K562 (cell line): ENCODE measurements around the gene GNAZ. TPM values are rescaled to one million over a fixed set of nuclear protein-coding genes. Genes with fewer than 3 reads are reported as not detected.

Experiments used
- ATF2 ChIP-seq: sonication (generic); formaldehyde crosslinking; IDR thresholded peaks from 2 replicates; pipeline ENCODE4 v1.8.1; 2022; ENCODE audit warnings: missing genetic modification reagents
- ATF6 ChIP-seq: sonication (generic); formaldehyde crosslinking; IDR thresholded peaks from 2 replicates; pipeline ENCODE4 v1.4.0; 2020; ENCODE audit warnings: mild to moderate bottlenecking, missing genetic modification reagents
- CSDE1 ChIP-seq, 2 experiments: fragments of 450-650 bp; IDR thresholded peaks; 2 replicates each; pipeline ENCODE4 v1.6.1; 2016; ENCODE audit warnings: mild to moderate bottlenecking in 1 of 2
- DEAF1 ChIP-seq: fragments of 450-650 bp; formaldehyde crosslinking; IDR thresholded peaks from 2 replicates; pipeline ENCODE4 v1.4.0; 2020; ENCODE audit warnings: mild to moderate bottlenecking, moderate library complexity
- E2F6 ChIP-seq, 2 experiments: IDR thresholded peaks; 2 replicates each; pipeline ENCODE4 v1.6.1; 2011; ENCODE audit warnings: borderline replicate concordance in 1 of 2, control low read depth in 1 of 2, low read depth in 1 of 2, low read length in 1 of 2, mild to moderate bottlenecking in 1 of 2, mixed read lengths in 1 of 2, moderate library complexity in 1 of 2; ENCODE audit not compliant: insufficient read depth in 1 of 2, insufficient read length in 1 of 2, poor library complexity in 1 of 2, severe bottlenecking in 1 of 2; ENCODE audit errors: extremely low read depth in 1 of 2
- E2F8 ChIP-seq: fragments of 450-650 bp; IDR thresholded peaks from 2 replicates; pipeline ENCODE4 v1.7.1; 2018; ENCODE audit warnings: mild to moderate bottlenecking, low read depth; ENCODE audit not compliant: partially characterized antibody
- RFX5 ChIP-seq: IDR thresholded peaks from 2 replicates; pipeline ENCODE4 v1.6.1; 2011; ENCODE audit warnings: low read depth, mild to moderate bottlenecking, improper control_type of control experiment, low read length
- RUNX1 ChIP-seq: sonication (generic); IDR thresholded peaks from 2 replicates; pipeline ENCODE4 v1.6.1; 2016; ENCODE audit warnings: antibody characterized with exemption, low read depth
- SAFB ChIP-seq: fragments of 200-400 bp; formaldehyde crosslinking; IDR thresholded peaks from 2 replicates; pipeline ENCODE4 v1.6.1; 2017; ENCODE audit warnings: low read depth, low read length, borderline replicate concordance
- SMARCA5 ChIP-seq: fragments of 450-650 bp; IDR thresholded peaks from 2 replicates; pipeline ENCODE4 v1.6.1; 2016
- TBL1XR1 ChIP-seq, 2 experiments: IDR thresholded peaks; 2 replicates each; pipeline ENCODE4 v1.6.1; 2012; ENCODE audit warnings: improper control_type of control experiment in 2 of 2, low read length in 2 of 2, mild to moderate bottlenecking in 1 of 2
- THAP7 ChIP-seq: fragments of 250-450 bp; sonication (Bioruptor Pico); IDR thresholded peaks from 2 replicates; pipeline ENCODE4 v1.5.0; 2021
- TRIM28 ChIP-seq: fragments of 450-650 bp; IDR thresholded peaks from 2 replicates; pipeline ENCODE4 v1.6.1; 2017
- ZNF444 ChIP-seq: fragments of 250-450 bp; sonication (Bioruptor Pico); IDR thresholded peaks from 2 replicates; pipeline ENCODE4 v1.4.0; 2020; ENCODE audit warnings: mild to moderate bottlenecking, moderate library complexity
- ZNF696 ChIP-seq: fragments of 250-450 bp; sonication (Bioruptor Pico); conservative IDR thresholded peaks from 2 replicates; pipeline ENCODE4 v1.4.0; 2020; ENCODE audit warnings: mild to moderate bottlenecking, moderate library complexity
- polyA plus RNA-seq, 8 experiments: library from polyadenylated mRNA; depleted of rRNA in 4 of 8; stranded (reverse) in 5 of 8; unstranded in 3 of 8; fragments of >200 nt; fragmentation: Nextera tagmentation in 2 of 8; fragmentation: Illumina TruSeq in 1 of 8; extraction: Ambion mirVana in 2 of 8; extraction: Trizol in 1 of 8; gene quantifications; 2 replicates each; pipeline versions ENCODE4 v1.2.1 to v1.2.3, GENCODE V29; 2011 to 2014; ENCODE audit warnings: inconsistent platforms in 1 of 8, missing spikeins in 1 of 8
- total RNA-seq, 7 experiments: library from RNA; depleted of rRNA in 6 of 7; stranded (reverse); fragments of >200 nt in 6 of 7; fragmentation: Illumina TruSeq in 2 of 7; extraction: Trizol in 2 of 7; gene quantifications; 2 replicates each; pipeline versions ENCODE4 v1.2.1 to v1.2.3, GENCODE V29; 2011 to 2021; ENCODE audit warnings: low replicate concordance in 1 of 7

GNAZ gene
- total and polyA plus RNA-seq, 9 of the 15 experiments (the other 6 are each of a cell fraction or from before 2014, with no cell fraction given) = 0.04 to 0.22 (median 0.13) TPM; not detected in 3

- no peak for TF ChIP-seq E2F8
- TF ChIP-seq SMARCA5 = no peak
- no peak for TF ChIP-seq TRIM28
- no peak for TF ChIP-seq E2F6 (IDR thresholded peaks at IDR 0.05; ENCODE audit: borderline replicate concordance in 1 of 2, extremely low read depth in 1 of 2, insufficient read depth in 1 of 2, insufficient read length in 1 of 2, low read depth in 1 of 2, low read length in 1 of 2, poor library complexity in 1 of 2, severe bottlenecking in 1 of 2)
- no peak for TF ChIP-seq SAFB
- TF ChIP-seq TBL1XR1 (IDR thresholded peaks at IDR 0.05; ENCODE audit: low read length in 2 of 2) = peak in 1 of 2 experiments; percentile 51; a peak in 1 of 4 replicates
- no peak for TF ChIP-seq ATF6 (CRISPR knock-in tag)
- no peak for TF ChIP-seq CSDE1 (IDR thresholded peaks at IDR 0.05)
- no peak for TF ChIP-seq ZNF696 (CRISPR knock-in tag)
- TF ChIP-seq ATF2 = no peak
- no peak for TF ChIP-seq THAP7 (CRISPR knock-in tag)
- no peak for TF ChIP-seq DEAF1 (CRISPR knock-in tag)
- no peak for TF ChIP-seq ZNF444 (CRISPR knock-in tag)
- 0 out of 2 replicates have a peak, but pooled peaks have one; percentile 8 for TF ChIP-seq RUNX1
- no peak for TF ChIP-seq RFX5
Measured at GRCh38 chr22:23113067-23113846, 42.9 kb downstream of the GNAZ start (continued).
